SH-SY5Y (cell line): ENCODE measurements around the gene TPX2.

Source experiments
- GATA2 ChIP-seq: IDR thresholded peaks from 2 replicates; pipeline ENCODE4 v1.6.1; 2011; ENCODE audit warnings: mild to moderate bottlenecking, low read depth, low read length
- GATA3 ChIP-seq: IDR thresholded peaks from 2 replicates; pipeline ENCODE4 v1.6.1; 2011; ENCODE audit warnings: low read depth, mild to moderate bottlenecking, low read length, moderate library complexity

The TPX2 gene

GRCh38 chr20:31711179-31712111 lies 27.6 kb upstream of the TPX2 start:
- TF ChIP-seq GATA2 (no peak), GATA3 (no peak)

DNA sequence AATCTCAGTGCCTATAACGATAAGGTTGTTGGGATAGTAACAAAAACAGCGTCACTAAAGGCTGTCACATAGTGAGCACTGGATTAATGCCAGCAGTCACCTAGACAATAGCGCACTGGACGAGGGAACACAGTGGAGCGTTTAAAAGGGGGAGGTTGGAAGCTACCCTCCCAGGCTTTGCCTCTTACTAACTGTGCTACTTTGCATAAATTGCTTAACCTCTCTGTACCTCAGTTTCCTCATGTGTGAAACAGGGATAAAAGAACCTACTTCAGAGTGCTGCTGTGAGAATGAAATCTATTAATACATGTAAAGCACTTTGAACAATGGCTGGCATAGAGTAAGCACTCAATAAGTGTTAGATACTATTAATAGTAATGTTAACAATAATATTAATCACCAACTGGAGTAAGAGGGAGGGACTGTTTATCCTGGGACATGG lies 27.0 kb upstream of the TPX2 start:
- TF ChIP-seq GATA2: no peak
- no peak for TF ChIP-seq GATA3

GRCh38 chr20:31712564-31713311 lies 26.4 kb upstream of the TPX2 start:
- no peak for TF ChIP-seq GATA3

GRCh38 chr20:31713312-31714273 lies 25.5 kb upstream of the TPX2 start:
- no peak for TF ChIP-seq GATA2
- no peak for TF ChIP-seq GATA3

GRCh38 chr20:31715766-31716165 lies 23.3 kb upstream of the TPX2 start:
- TF ChIP-seq GATA2: no peak
- no peak for TF ChIP-seq GATA3

- TF ChIP-seq GATA2: no peak
- TF ChIP-seq GATA3: no peak
These were observed 22.7 kb upstream of the TPX2 start for GRCh38 chr20:31716351-31716750.

GRCh38 chr20:31716818-31717477 lies 22.1 kb upstream of the TPX2 start:
- no peak for TF ChIP-seq GATA2
- no peak for TF ChIP-seq GATA3

- TF ChIP-seq GATA2 (no peak), GATA3 (no peak)
These were observed 21.4 kb upstream of the TPX2 start for GRCh38 chr20:31717478-31718201.

DNA sequence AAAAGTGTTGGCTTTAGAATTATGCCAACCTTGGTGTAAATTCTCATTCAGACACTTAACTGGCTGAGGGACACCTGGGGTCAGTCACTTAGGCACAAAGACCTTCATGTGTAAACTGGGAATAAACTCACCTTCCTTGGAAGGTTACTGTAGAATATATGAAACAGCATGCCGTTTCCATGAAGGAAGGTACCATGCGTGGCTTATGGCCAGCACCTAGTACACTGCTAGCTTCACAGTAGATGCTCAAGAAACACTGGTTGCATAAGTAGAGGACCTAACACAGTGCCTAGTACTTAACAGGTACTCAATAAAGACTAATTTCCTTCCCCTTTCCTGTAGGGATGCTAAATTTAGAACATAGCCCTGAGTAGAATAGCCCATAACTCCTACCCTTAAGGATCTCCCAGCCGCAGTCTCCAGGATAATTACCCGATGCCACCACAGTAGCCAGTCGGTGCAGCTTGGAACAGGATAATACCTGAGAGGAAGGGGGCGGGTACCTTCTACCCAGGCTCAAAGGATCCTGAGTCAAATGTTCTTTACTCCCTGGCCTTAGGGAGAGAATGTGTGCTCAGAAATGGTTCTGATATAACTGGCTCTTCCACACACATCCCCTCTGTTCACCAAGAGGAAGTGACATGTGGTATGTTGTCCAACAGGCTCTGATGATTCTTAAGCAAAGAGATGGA lies 20.0 kb upstream of the TPX2 start:
- TF ChIP-seq GATA3 (no peak), GATA2 (no peak)

- TF ChIP-seq GATA2 (no peak), GATA3 (no peak)
These were observed 19.2 kb upstream of the TPX2 start for GRCh38 chr20:31719644-31720485.

GRCh38 chr20:31720486-31721407 lies 18.3 kb upstream of the TPX2 start:
- TF ChIP-seq GATA3: no peak
- no peak for TF ChIP-seq GATA2
